GM13976 (cell line): ENCODE data around the gene SLCO1B1.

Experiments
- DNase-seq: peaks from one replicate; pipeline ENCODE4 v3.0.0; 2012; ENCODE audit warnings: low spot score
- in situ Hi-C: fragments of 300-500 bp; cut with MboI; formaldehyde crosslinking; loops from one replicate; pipeline ENCODE4 v1.12.0; 2022; ENCODE audit warnings: low sequenced_read_pairs, mixed read lengths, inconsistent platforms; ENCODE audit not compliant: unreplicated experiment
- TF ChIP-seq, protein P1 (sequence below): IDR thresholded peaks from 2 replicates; pipeline ENCODE4 v1.5.1; 2012; ENCODE audit warnings: borderline replicate concordance, mild to moderate bottlenecking; ENCODE audit not compliant: insufficient read depth; ENCODE audit errors: extremely low read depth, missing control alignments, control extremely low read depth

Gene SLCO1B1

DNA sequence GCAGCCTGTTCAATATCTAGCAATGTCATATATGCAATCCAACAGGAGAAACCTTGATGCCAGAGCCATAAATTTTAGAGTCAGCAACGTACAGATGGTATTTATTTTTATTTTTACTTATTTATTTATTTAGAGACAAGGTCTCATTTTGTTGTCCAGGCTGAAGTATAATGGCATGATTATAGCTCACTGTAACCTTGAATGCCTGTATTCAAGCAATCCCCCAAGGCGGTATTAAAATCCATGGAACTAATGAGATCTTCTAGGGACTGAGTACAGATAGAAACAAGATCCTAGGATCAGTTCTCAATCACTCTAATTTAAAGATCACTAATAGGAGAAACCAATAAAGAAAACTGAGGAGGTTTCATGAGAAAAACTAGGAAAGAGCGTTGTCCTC is 89.3 kb downstream of the SLCO1B1 start:
- DNase-seq = no peak
- in situ Hi-C loops = no loop called here
- TF ChIP-seq, protein P1, sequence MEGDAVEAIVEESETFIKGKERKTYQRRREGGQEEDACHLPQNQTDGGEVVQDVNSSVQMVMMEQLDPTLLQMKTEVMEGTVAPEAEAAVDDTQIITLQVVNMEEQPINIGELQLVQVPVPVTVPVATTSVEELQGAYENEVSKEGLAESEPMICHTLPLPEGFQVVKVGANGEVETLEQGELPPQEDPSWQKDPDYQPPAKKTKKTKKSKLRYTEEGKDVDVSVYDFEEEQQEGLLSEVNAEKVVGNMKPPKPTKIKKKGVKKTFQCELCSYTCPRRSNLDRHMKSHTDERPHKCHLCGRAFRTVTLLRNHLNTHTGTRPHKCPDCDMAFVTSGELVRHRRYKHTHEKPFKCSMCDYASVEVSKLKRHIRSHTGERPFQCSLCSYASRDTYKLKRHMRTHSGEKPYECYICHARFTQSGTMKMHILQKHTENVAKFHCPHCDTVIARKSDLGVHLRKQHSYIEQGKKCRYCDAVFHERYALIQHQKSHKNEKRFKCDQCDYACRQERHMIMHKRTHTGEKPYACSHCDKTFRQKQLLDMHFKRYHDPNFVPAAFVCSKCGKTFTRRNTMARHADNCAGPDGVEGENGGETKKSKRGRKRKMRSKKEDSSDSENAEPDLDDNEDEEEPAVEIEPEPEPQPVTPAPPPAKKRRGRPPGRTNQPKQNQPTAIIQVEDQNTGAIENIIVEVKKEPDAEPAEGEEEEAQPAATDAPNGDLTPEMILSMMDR = no peak

GRCh38 chr12:21221072-21221471 is 90.1 kb downstream of the SLCO1B1 start:
- TF ChIP-seq, protein P1 = no peak
- no peak for DNase-seq
- in situ Hi-C loops = no loop called here

DNA sequence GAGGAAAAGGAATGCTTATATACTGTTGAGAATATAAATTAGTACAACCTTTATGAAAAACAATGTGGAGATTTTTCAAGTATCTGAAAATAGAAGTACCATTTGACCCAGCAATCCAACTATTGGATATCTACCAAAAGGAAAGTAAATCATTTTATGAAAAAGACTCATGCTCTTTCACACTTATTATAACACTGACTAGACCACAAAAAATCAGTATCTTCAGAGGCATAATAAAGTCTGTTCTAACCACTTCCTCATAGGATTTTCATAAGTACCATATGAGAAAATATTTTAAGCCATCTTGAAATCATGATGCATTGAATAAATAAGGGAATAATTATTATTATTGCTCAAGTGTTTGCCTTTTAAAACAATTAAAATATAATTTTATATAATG is 90.8 kb downstream of the SLCO1B1 start:
- in situ Hi-C loops = no loop called here
- TF ChIP-seq, protein P1 = no peak
- no peak for DNase-seq

DNA sequence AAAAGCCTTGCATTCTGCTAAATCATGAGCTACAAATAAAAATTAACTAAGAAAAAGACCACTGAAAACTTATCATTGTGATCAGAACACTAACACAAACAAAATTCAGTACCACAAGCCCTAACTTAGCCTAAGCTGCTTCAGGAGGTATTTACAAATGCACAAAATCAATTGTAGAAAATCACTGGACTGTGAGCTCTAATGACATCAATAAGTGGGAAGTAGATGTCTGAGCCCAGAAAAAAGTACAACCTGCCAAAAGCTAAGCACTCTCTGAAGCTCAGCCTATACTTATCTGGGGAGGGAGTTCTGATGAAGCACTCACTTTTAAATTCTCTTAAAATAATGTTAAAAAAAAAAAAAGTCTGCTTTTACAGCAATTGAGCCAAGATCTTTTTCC is 92.9 kb downstream of the SLCO1B1 start:
- no peak for DNase-seq
- in situ Hi-C loops = no loop called here
- TF ChIP-seq, protein P1 = no peak

DNA sequence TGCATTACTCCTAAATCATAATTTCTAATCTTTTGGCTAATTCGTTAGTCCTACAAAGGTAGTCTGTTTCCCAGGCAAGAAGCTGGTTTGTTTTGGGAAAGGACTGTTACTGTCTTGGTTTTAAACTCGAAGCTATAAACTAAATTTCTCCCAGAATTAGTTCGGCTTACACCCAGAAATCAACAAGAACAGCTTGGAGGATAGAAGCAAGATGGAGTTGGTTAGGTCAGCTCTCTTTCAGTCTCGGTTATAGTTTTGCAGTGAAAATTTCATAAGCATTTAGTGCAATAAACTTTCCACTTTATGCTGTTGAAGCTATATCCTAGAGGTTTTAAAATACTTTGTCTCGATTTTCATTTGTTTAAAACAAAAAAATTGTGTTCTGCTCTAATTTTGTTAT is 103.4 kb downstream of the SLCO1B1 start:
- DNase-seq = no peak
- in situ Hi-C loops = no loop called here
- TF ChIP-seq, protein P1 = no peak

GRCh38 chr12:21239866-21240265 is 108.9 kb downstream of the SLCO1B1 start:
- TF ChIP-seq, protein P1 = no peak
- in situ Hi-C loops = no loop called here
- DNase-seq = no peak

DNA sequence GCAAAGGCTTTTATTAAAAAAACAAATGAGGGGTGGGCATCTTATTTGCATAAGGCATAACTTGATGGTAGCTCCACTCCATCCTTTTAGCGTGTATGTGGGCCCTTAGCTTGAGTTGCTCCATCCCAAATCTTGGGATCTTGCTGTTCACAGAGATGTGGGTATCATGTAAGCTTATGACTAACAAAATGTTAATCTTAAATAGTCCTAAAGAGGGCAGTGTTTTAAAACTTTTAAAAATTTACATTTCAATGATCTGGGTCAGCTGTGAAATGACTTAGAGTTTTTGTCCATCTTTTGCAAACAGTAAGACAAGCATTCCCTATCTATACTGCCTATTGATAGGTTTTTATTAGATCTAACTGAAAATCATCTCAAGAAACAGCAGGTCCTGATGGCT is 117.7 kb downstream of the SLCO1B1 start:
- DNase-seq = peak; percentile 5
- TF ChIP-seq, protein P1 = no peak
- in situ Hi-C loops = no loop called here
